K562 (cell line): ENCODE data around the gene CLDN20. TPM values are rescaled to one million over a fixed set of nuclear protein-coding genes. Genes with fewer than 3 reads are reported as not detected.

Experiments
- ATAC-seq: fragments of 200-7000 bp; cut with Tn5 transposase; 3 replicates; pipeline ENCODE4 v1.9.1; 2020; ENCODE audit warnings: moderate library complexity
- BruUV-seq: library from RNA; stranded (reverse); fragments of 400-500 nt; replicated peaks from 2 replicates; lab custom pipeline; 2021; lab: Mats Ljungman, UMichigan
- CTCF ChIA-PET: fragments of 300-600 bp; formaldehyde crosslinking; extraction: SDS; loops from one replicate; lab custom pipeline; 2021; ENCODE audit warnings: low intra/inter-chr PET ratio; lab: Yijun Ruan, JAX
- POLR2A ChIA-PET: fragments of 300-600, 350-650 bp; sonication (Branson Sonifier 250); formaldehyde crosslinking; extraction: SDS; loops from one replicate; lab custom pipeline; 2021; ENCODE audit warnings: antibody characterized with exemption, inconsistent platforms; lab: Yijun Ruan, JAX
- DNase-seq, 4 experiments: peaks; one replicate each; pipeline versions ENCODE4 v3.0.0 to v3.0.0-alpha.2; 2011 to 2018; ENCODE audit warnings: low spot score in 3 of 4, mixed read lengths in 3 of 4; ENCODE audit errors: extremely low read depth in 1 of 4
- FAIRE-seq: peaks from 2 replicates; lab custom pipeline; 2011; peaks lifted over from hg19 to GRCh38; lab: Jason Lieb, UNC
- H2AFZ ChIP-seq: 2 replicates; pipeline ENCODE4 v1.6.0; 2011; ENCODE audit warnings: low read depth, low read length, control low read depth, inconsistent platforms
- H3K27ac ChIP-seq: fragments of 200-600 bp; 3 replicates; pipeline ENCODE4 v1.8.0; 2011; ENCODE audit warnings: low read depth, mild to moderate bottlenecking, control low read depth, inconsistent platforms, low read length, moderate library complexity, mixed read lengths; ENCODE audit errors: extremely low read depth
- H3K27me3 ChIP-seq, 2 experiments: fragments of 300-600 bp in 1 of 2; 2 replicates in 1 of 2; 3 replicates in 1 of 2; pipeline versions ENCODE4 v1.6.0 to v1.8.0; 2011; ENCODE audit warnings: inconsistent platforms in 2 of 2, low read length in 2 of 2, mild to moderate bottlenecking in 1 of 2, mixed read lengths in 1 of 2, moderate library complexity in 1 of 2; ENCODE audit not compliant: control insufficient read depth in 2 of 2, insufficient read depth in 2 of 2
- H3K36me3 ChIP-seq: fragments of 300-600 bp; 3 replicates; pipeline ENCODE4 v1.8.0; 2011; ENCODE audit warnings: mild to moderate bottlenecking, low read length, inconsistent platforms; ENCODE audit not compliant: control insufficient read depth, insufficient read depth
- H3K4me1 ChIP-seq, 2 experiments: fragments of 200-600 bp in 1 of 2; replicated peaks in 1 of 2; 2 replicates in 1 of 2; 3 replicates in 1 of 2; pipeline versions ENCODE4 v1.5.1 to v1.8.0; 2011; ENCODE audit warnings: inconsistent platforms in 2 of 2, low read length in 2 of 2, mild to moderate bottlenecking in 1 of 2, mixed read lengths in 1 of 2, moderate library complexity in 1 of 2; ENCODE audit not compliant: control insufficient read depth in 2 of 2, insufficient read depth in 2 of 2
- H3K4me2 ChIP-seq: 2 replicates; pipeline ENCODE4 v1.6.1; 2011; ENCODE audit warnings: low read length, control low read depth, inconsistent platforms, mixed read lengths; ENCODE audit not compliant: insufficient read depth
- H3K4me3 ChIP-seq: fragments of 200-600 bp; sonication (generic), shearing (Covaris generic); 2 replicates; pipeline ENCODE4 v1.5.1; 2016; ENCODE audit warnings: control low read depth, inconsistent platforms
- H3K79me2 ChIP-seq: fragments of 200-600 bp; 3 replicates; pipeline ENCODE4 v1.8.0; 2011; ENCODE audit warnings: low read length, inconsistent platforms; ENCODE audit not compliant: control insufficient read depth, insufficient read depth
- H3K9ac ChIP-seq, 2 experiments: 2 replicates each; pipeline versions ENCODE4 v1.6.0 to v1.6.1; 2011; ENCODE audit warnings: low read depth in 2 of 2, low read length in 2 of 2, control low read depth in 1 of 2, inconsistent platforms in 1 of 2, mild to moderate bottlenecking in 1 of 2, mixed read lengths in 1 of 2; ENCODE audit not compliant: insufficient read depth in 1 of 2
- H3K9me1 ChIP-seq: one replicate; pipeline ENCODE4 v1.6.0; 2011; ENCODE audit warnings: inconsistent platforms, mild to moderate bottlenecking, low read length, moderate library complexity; ENCODE audit not compliant: control insufficient read depth, insufficient read depth
- H3K9me3 ChIP-seq: replicated peaks from 2 replicates; pipeline ENCODE4 v1.5.1; 2011; ENCODE audit warnings: low read depth, low read length, inconsistent platforms; ENCODE audit not compliant: control insufficient read depth, insufficient read depth
- H4K20me1 ChIP-seq: replicated peaks from 2 replicates; pipeline ENCODE4 v1.6.1; 2011; ENCODE audit warnings: low read length, inconsistent platforms, mixed read lengths; ENCODE audit not compliant: control insufficient read depth, insufficient read depth
- ARID3A ChIP-seq: IDR thresholded peaks from 2 replicates; pipeline ENCODE4 v1.6.1; 2012; ENCODE audit warnings: low read depth, low read length, improper control_type of control experiment, borderline replicate concordance
- BHLHE40 ChIP-seq: IDR thresholded peaks from 2 replicates; pipeline ENCODE4 v1.6.1; 2011; ENCODE audit warnings: low read length, improper control_type of control experiment
- GMEB1 ChIP-seq: fragments of 250-450 bp; sonication (Bioruptor Pico); IDR thresholded peaks from 2 replicates; pipeline ENCODE4 v1.4.0; 2020; ENCODE audit warnings: mild to moderate bottlenecking
- HMG20B ChIP-seq: fragments of 250-450 bp; sonication (Bioruptor Pico); IDR thresholded peaks from 2 replicates; pipeline ENCODE4 v1.5.0; 2021; ENCODE audit warnings: mild to moderate bottlenecking
- KLF16 ChIP-seq: IDR thresholded peaks from 2 replicates; pipeline ENCODE4 v1.6.1; 2016; ENCODE audit warnings: antibody characterized with exemption
- MTF1 ChIP-seq: fragments of 250-450 bp; sonication (Bioruptor Pico); IDR thresholded peaks from 2 replicates; pipeline ENCODE4 v1.9.0; 2021; ENCODE audit warnings: moderate library complexity, mild to moderate bottlenecking, inconsistent platforms, borderline replicate concordance
- PHF21A ChIP-seq: fragments of 450-650 bp; IDR thresholded peaks from 2 replicates; pipeline ENCODE4 v1.6.1; 2017; ENCODE audit warnings: low read depth, borderline replicate concordance
- PML ChIP-seq: IDR thresholded peaks from 2 replicates; pipeline ENCODE4 v1.6.1; 2012; ENCODE audit warnings: low read length, inconsistent platforms
- SNAPC5 ChIP-seq: fragments of 250-450 bp; sonication (Bioruptor Pico); IDR thresholded peaks from 2 replicates; pipeline ENCODE4 v1.8.0; 2021; ENCODE audit warnings: moderate library complexity, mild to moderate bottlenecking, inconsistent platforms
- TCF3 ChIP-seq: sonication (generic); formaldehyde crosslinking; IDR thresholded peaks from 2 replicates; pipeline ENCODE4 v1.4.0; 2020; ENCODE audit warnings: mild to moderate bottlenecking, missing genetic modification reagents
- WHSC1 ChIP-seq: IDR thresholded peaks from one replicate; pipeline ENCODE4 v1.6.1; 2012; ENCODE audit warnings: low read length, control low read depth, inconsistent platforms
- ZNF316 ChIP-seq: fragments of 450-650 bp; IDR thresholded peaks from 2 replicates; pipeline ENCODE4 v1.6.1; 2016
- ZNF347 ChIP-seq: fragments of 450-650 bp; formaldehyde crosslinking; IDR thresholded peaks from 2 replicates; pipeline ENCODE4 v1.4.0; 2020; ENCODE audit warnings: low read depth, mild to moderate bottlenecking, moderate library complexity
- ZNF431 ChIP-seq: sonication (generic); formaldehyde crosslinking; IDR thresholded peaks from 2 replicates; pipeline ENCODE4 v1.8.0; 2022; ENCODE audit warnings: mild to moderate bottlenecking, missing genetic modification reagents
- ZNF518B ChIP-seq: fragments of 250-450 bp; sonication (Bioruptor Pico); IDR thresholded peaks from 2 replicates; pipeline ENCODE4 v1.5.0; 2021; ENCODE audit warnings: mild to moderate bottlenecking, moderate library complexity
- ZNF584 ChIP-seq: fragments of 200-800 bp; sonication (Bioruptor generic); IDR thresholded peaks from 2 replicates; pipeline ENCODE4 v1.6.1; 2016; ENCODE audit warnings: low read depth, mild to moderate bottlenecking, missing genetic modification characterization, missing compliant biosample characterization
- WGBS: fragments of 100-300 bp; shearing (Covaris generic); methylation state at CpG from one replicate; pipeline ENCODE4 v1.1.6; 2016; ENCODE audit warnings: low coverage, mixed read lengths; ENCODE audit not compliant: insufficient coverage; ENCODE audit errors: missing lambda C conversion rate; 5-methylcytosine and 5-hydroxymethylcytosine counted together
- in situ Hi-C: fragments of 300-500 bp; cut with MboI; formaldehyde crosslinking; loops from 4 replicates; pipeline ENCODE4 v1.15.0; 2018; ENCODE audit warnings: inconsistent platforms, mixed read lengths
- intact Hi-C: fragments of 100-400 bp; cut with micrococcal nuclease; formaldehyde crosslinking; loops from 2 replicates; pipeline ENCODE4 v1.14.2; 2022
- polyA plus RNA-seq, 8 experiments: library from polyadenylated mRNA; depleted of rRNA in 4 of 8; stranded (reverse) in 5 of 8; unstranded in 3 of 8; fragments of >200 nt; fragmentation: Nextera tagmentation in 2 of 8; fragmentation: Illumina TruSeq in 1 of 8; extraction: Ambion mirVana in 2 of 8; extraction: Trizol in 1 of 8; gene quantifications; 2 replicates each; pipeline versions ENCODE4 v1.2.1 to v1.2.3, GENCODE V29; 2011 to 2014; ENCODE audit warnings: inconsistent platforms in 1 of 8, missing spikeins in 1 of 8
- total RNA-seq, 7 experiments: library from RNA; depleted of rRNA in 6 of 7; stranded (reverse); fragments of >200 nt in 6 of 7; fragmentation: Illumina TruSeq in 2 of 7; extraction: Trizol in 2 of 7; gene quantifications; 2 replicates each; pipeline versions ENCODE4 v1.2.1 to v1.2.3, GENCODE V29; 2011 to 2021; ENCODE audit warnings: low replicate concordance in 1 of 7

CLDN20 gene
- total and polyA plus RNA-seq, 9 of the 15 experiments (the other 6 are each of a cell fraction or from before 2014, with no cell fraction given) = not detected

GRCh38 chr6:155227046-155227445 is 36.8 kb upstream of the CLDN20 start:
- no peak for FAIRE-seq
- H3K36me3 ChIP-seq = no peaks in the 10 kb centered on the region
- no TSS peak for BruUV-seq
- H3K79me2 ChIP-seq = no peaks in the 10 kb centered on the region
- ChIA-PET POLR2A (no interaction called here), CTCF (no interaction called here)
- H3K27me3 ChIP-seq = peaks cover 54% of the 10 kb centered on the region in 2 experiments
- H4K20me1 ChIP-seq = no peaks in the 10 kb centered on the region
- intact Hi-C loops (no loop called here), in situ Hi-C loops (no loop called here)
- H3K9ac ChIP-seq = no peak overlapping the region
- no peak overlapping the region for H2AFZ ChIP-seq
- no peak overlapping the region for H3K27ac ChIP-seq
- no peak overlapping the region for H3K4me3 ChIP-seq
- no peak overlapping the region for H3K4me2 ChIP-seq
- no peak for DNase-seq
- 3% methylated on average over 4 of the region's 4 CpGs for WGBS
- H3K9me3 ChIP-seq = no peaks in the 10 kb centered on the region
- no peaks in the 10 kb centered on the region for H3K4me1 ChIP-seq
- no peak for ATAC-seq
- no peaks in the 10 kb centered on the region for H3K9me1 ChIP-seq
- no peak for TF ChIP-seq PML
- no peak for TF ChIP-seq KLF16
- TF ChIP-seq ZNF584 = no peak
- TF ChIP-seq ZNF431 = no peak
- no peak for TF ChIP-seq ZNF518B
- TF ChIP-seq ZNF316 = no peak
- no peak for TF ChIP-seq SNAPC5
- TF ChIP-seq BHLHE40 = no peak
- no peak for TF ChIP-seq WHSC1
- TF ChIP-seq ARID3A = no peak
- no peak for TF ChIP-seq HMG20B (CRISPR knock-in tag)
- TF ChIP-seq ZNF347 (CRISPR knock-in tag) = no peak
- TF ChIP-seq MTF1 (CRISPR knock-in tag) = no peak
- no peak for TF ChIP-seq PHF21A
- TF ChIP-seq GMEB1 = no peak
- no peak for TF ChIP-seq TCF3
